ENCODE measurements around the gene TXNDC17.
A peak's percentile ranks its signal among the peaks of the same experiment; 100 is the strongest.
"Not testable (repeated sequence)": the region's sequence is repeated elsewhere in the genome, so short reads cannot be mapped to it uniquely, and the experiment has no call there.

The TXNDC17 gene

DNA sequence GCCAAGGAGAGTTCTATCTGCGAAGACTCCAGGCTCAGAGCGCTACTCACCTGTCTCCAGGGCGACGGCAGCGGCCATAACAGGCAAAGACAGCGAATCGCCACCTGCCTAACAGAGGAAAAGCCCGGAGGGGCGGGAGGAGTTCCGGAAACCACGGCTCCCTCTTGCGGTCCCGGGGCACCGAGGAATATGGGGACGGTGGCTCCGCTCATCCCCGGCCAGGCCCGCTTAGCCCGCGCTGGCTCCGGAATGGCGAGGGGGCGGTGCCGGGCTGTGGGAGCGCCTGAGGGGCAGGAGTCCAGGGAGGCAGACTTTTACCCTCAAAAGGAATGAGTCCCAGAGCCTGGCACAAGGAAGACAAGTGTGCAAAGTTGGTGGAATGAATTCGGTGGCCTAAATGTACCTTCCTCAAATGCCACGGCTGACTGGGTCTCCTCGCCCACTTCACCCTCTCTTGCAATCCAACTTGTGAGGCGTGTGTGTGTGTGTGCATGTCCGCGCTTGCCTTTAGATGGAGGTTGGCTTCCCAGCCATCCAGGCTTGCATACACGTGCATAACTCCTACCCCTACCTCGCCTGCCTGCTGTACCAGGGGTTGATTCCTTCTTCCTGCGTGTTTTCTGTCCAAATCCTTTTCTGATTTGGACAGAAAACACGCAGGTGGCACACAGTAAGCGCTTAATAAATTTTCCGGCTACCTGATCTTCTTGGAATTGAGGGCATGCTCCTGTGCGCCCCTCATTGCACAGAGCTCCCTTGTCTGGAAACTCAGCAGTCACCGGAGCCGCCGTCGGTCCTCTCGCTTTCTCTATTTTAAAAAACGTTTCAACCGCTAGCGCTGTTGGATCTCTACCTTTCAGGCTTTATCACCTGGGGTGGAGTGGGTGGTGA, 14.2 kb downstream of the TXNDC17 start:
- ATAC-seq: no peak
- TF ChIP-seq ZC3H10 (CRISPR knock-in tag; IDR thresholded peaks at IDR 0.05) (no peak), TSHZ2 (CRISPR knock-in tag; IDR thresholded peaks at IDR 0.05) (no peak), POU6F1 (CRISPR knock-in tag; IDR thresholded peaks at IDR 0.05; ENCODE audit: borderline replicate concordance, low read depth) (no peak), ARNTL (CRISPR knock-in tag; IDR thresholded peaks at IDR 0.05; ENCODE audit: borderline replicate concordance, low read depth) (no peak), ZNF8 (CRISPR knock-in tag; IDR thresholded peaks at IDR 0.05) (no peak), BACH2 (CRISPR knock-in tag; IDR thresholded peaks at IDR 0.05; ENCODE audit: borderline replicate concordance) (no peak), PPARA (CRISPR knock-in tag; IDR thresholded peaks at IDR 0.05; ENCODE audit: borderline replicate concordance) (no peak), OSR1 (CRISPR knock-in tag; IDR thresholded peaks at IDR 0.05) (no peak), ZFP3 (CRISPR knock-in tag; IDR thresholded peaks at IDR 0.05) (no peak), CSDC2 (CRISPR knock-in tag; IDR thresholded peaks at IDR 0.05) (no peak), SNAI2 (CRISPR knock-in tag; IDR thresholded peaks at IDR 0.05) (no peak), ZFP30 (CRISPR knock-in tag; IDR thresholded peaks at IDR 0.05) (no peak), ISL1 (CRISPR knock-in tag; IDR thresholded peaks at IDR 0.05) (no peak), ZNF70 (CRISPR knock-in tag; IDR thresholded peaks at IDR 0.05) (no peak), RARB (CRISPR knock-in tag; IDR thresholded peaks at IDR 0.05) (no peak), CREB5 (CRISPR knock-in tag; IDR thresholded peaks at IDR 0.05; ENCODE audit: low read depth) (no peak), ZNF565 (CRISPR knock-in tag; conservative IDR thresholded peaks at IDR 0.05; ENCODE audit: low read depth) (no peak), GLIS3 (CRISPR knock-in tag; IDR thresholded peaks at IDR 0.05) (no peak), TOX (CRISPR knock-in tag; IDR thresholded peaks at IDR 0.05; ENCODE audit: borderline replicate concordance) (no peak), CSRNP3 (CRISPR knock-in tag; IDR thresholded peaks at IDR 0.05) (no peak)

GRCh38 chr17:6655732-6656361, 15.0 kb downstream of the TXNDC17 start:
- not testable (repeated sequence) for ATAC-seq

- peak; percentile 32 for ATAC-seq
Observed at GRCh38 chr17:6656797-6657632, 16.2 kb downstream of the TXNDC17 start.

All from SK-N-SH treated with all-trans-retinoic acid at 6 μM for 48 hours (cell line).